AG09309 (cell line): ENCODE measurements around the gene PCBP3.

ENCODE experiments used
- DNase-seq: peaks from one replicate; pipeline ENCODE4 v3.0.0-alpha.2; 2010; ENCODE audit warnings: low read depth
- H3K4me3 ChIP-seq: 2 replicates; pipeline ENCODE4 v1.5.1; 2011; ENCODE audit warnings: mild to moderate bottlenecking, low read depth, low read length, moderate library complexity; ENCODE audit not compliant: control insufficient read depth
- TF ChIP-seq, protein P1 (sequence below): IDR thresholded peaks from 2 replicates; pipeline ENCODE4 v1.5.1; 2011; ENCODE audit warnings: mild to moderate bottlenecking, low read depth, low read length, inconsistent platforms; ENCODE audit not compliant: insufficient read depth, control insufficient read depth; ENCODE audit errors: missing control alignments

The PCBP3 gene

GRCh38 chr21:45906196-45906805, 262.8 kb downstream of the PCBP3 start:
- TF ChIP-seq, protein P1, sequence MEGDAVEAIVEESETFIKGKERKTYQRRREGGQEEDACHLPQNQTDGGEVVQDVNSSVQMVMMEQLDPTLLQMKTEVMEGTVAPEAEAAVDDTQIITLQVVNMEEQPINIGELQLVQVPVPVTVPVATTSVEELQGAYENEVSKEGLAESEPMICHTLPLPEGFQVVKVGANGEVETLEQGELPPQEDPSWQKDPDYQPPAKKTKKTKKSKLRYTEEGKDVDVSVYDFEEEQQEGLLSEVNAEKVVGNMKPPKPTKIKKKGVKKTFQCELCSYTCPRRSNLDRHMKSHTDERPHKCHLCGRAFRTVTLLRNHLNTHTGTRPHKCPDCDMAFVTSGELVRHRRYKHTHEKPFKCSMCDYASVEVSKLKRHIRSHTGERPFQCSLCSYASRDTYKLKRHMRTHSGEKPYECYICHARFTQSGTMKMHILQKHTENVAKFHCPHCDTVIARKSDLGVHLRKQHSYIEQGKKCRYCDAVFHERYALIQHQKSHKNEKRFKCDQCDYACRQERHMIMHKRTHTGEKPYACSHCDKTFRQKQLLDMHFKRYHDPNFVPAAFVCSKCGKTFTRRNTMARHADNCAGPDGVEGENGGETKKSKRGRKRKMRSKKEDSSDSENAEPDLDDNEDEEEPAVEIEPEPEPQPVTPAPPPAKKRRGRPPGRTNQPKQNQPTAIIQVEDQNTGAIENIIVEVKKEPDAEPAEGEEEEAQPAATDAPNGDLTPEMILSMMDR, result no peak

GRCh38 chr21:45906859-45907258, 263.3 kb downstream of the PCBP3 start:
- no peak overlapping the region for H3K4me3 ChIP-seq
- no peak for DNase-seq
- TF ChIP-seq, protein P1, result no peak

More at GRCh38 chr21:45906196-45906805, 262.8 kb downstream of the PCBP3 start:
- H3K4me3 ChIP-seq, result no peak overlapping the region
- no peak for DNase-seq

GRCh38 chr21:45908536-45909237, 265.2 kb downstream of the PCBP3 start:
- DNase-seq, result no peak
- TF ChIP-seq, protein P1, result no peak
- no peak overlapping the region for H3K4me3 ChIP-seq

GRCh38 chr21:45909238-45909988, 265.9 kb downstream of the PCBP3 start:
- no peak overlapping the region for H3K4me3 ChIP-seq
- TF ChIP-seq, protein P1, result no peak
- DNase-seq, result no peak

- H3K4me3 ChIP-seq, result no peak overlapping the region
- TF ChIP-seq, protein P1, result no peak
- no peak for DNase-seq
These were observed 266.6 kb downstream of the PCBP3 start for GRCh38 chr21:45910155-45910547.

DNA sequence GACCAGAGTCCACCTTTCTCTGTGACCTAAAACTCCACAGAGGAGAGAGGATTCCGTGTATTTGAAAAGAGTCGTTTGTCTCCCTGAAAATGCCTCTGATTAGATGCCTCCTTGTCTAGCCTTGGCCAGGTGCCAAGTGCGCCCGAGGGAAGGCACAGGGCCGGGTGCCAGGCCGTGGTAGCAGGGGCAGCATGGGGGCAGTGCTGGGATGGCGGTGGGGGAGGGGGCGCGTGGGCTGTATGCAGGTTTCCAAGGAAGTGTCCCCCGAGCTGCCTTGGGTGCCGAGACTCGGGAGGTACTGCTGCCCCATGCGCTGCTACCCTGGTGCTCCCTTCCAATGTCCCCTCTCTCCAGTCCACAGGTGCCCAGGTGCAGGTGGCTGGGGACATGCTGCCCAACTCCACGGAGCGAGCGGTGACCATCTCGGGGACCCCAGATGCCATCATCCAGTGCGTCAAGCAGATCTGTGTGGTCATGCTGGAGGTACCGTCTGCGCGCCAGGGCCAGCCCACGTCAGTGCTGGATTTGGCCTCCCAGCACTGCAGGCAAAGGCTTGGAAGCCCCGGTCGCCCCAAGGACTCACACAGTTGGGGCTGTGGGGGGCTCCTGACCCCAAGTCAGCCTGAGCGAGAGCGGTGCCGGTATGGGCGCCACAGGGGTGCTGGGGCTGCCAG, 267.2 kb downstream of the PCBP3 start:
- no peak overlapping the region for H3K4me3 ChIP-seq
- TF ChIP-seq, protein P1, result no peak
- no peak for DNase-seq
